Measurements from ENCODE around the gene BMP7. TPM values are rescaled to one million over a fixed set of nuclear protein-coding genes. Genes with fewer than 3 reads are reported as not detected.
"Not testable (repeated sequence)": the region's sequence is repeated elsewhere in the genome, so short reads cannot be mapped to it uniquely, and the experiment has no call there.

BMP7 gene
- total RNA-seq, 1 donor from 2014 or later = not detected

GRCh38 chr20:57249073-57249472 lies 17.4 kb downstream of the BMP7 start:
- Mint-ChIP-seq H3K4me1 (ENCODE audit: low read depth) (peaks cover 9% of the 10 kb centered on the region), H3K27me3 (ENCODE audit: low read depth) (peaks cover 5% of the 10 kb centered on the region), H3K9me3 (no peaks in the 10 kb centered on the region), H3K27ac (no peak overlapping the region), H3K36me3 (ENCODE audit: low read depth) (no peaks in the 10 kb centered on the region), H3K4me3 (ENCODE audit: low read depth) (no peak overlapping the region)
- DNase-seq (ENCODE audit: low spot score) = no peak
- intact Hi-C loops (cut with micrococcal nuclease) = no loop called here

- intact Hi-C loops (cut with micrococcal nuclease) = no loop called here
- no peak for DNase-seq (ENCODE audit: low spot score)
- peaks cover 9% of the 10 kb centered on the region for H3K4me1 Mint-ChIP-seq (ENCODE audit: low read depth)
- H3K4me3 Mint-ChIP-seq (ENCODE audit: low read depth) = no peak overlapping the region
- no peak overlapping the region for H3K27ac Mint-ChIP-seq
- H3K27me3 Mint-ChIP-seq (ENCODE audit: low read depth) = peaks cover 5% of the 10 kb centered on the region
- H3K9me3 Mint-ChIP-seq = no peaks in the 10 kb centered on the region
- H3K36me3 Mint-ChIP-seq (ENCODE audit: low read depth) = no peaks in the 10 kb centered on the region
Observed at GRCh38 chr20:57248132-57248797, 18.2 kb downstream of the BMP7 start.

GRCh38 chr20:57247292-57247965 lies 19.0 kb downstream of the BMP7 start:
- H3K36me3 Mint-ChIP-seq (ENCODE audit: low read depth) = no peaks in the 10 kb centered on the region
- H3K9me3 Mint-ChIP-seq = no peaks in the 10 kb centered on the region
- intact Hi-C loops (cut with micrococcal nuclease) = no loop called here
- peaks cover 5% of the 10 kb centered on the region for H3K27me3 Mint-ChIP-seq (ENCODE audit: low read depth)
- H3K4me3 Mint-ChIP-seq (ENCODE audit: low read depth) = no peak overlapping the region
- H3K4me1 Mint-ChIP-seq (ENCODE audit: low read depth) = peaks cover 9% of the 10 kb centered on the region
- no peak for DNase-seq (ENCODE audit: low spot score)
- no peak overlapping the region for H3K27ac Mint-ChIP-seq

DNA sequence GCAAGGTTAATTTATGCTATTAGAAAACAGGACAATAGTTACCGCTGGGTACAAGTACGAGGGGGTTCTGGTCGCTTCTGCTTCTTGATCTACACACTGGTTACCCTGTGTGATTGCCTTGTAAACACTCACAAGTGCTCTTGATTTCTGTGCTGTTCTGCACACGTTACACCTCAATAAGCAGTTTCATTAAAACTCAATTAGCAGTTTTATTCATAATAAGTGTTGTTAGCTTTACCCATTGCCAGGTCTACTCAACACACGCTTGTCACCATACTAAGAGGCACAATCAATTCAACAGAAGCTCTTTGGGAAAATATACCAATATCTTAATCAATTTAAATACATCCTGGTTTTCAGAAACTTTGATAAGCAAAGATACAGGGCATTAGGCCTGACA lies 20.4 kb downstream of the BMP7 start:
- H3K27me3 Mint-ChIP-seq (ENCODE audit: low read depth) = peaks cover 3% of the 10 kb centered on the region
- DNase-seq (ENCODE audit: low spot score) = no peak
- H3K27ac Mint-ChIP-seq = no peak overlapping the region
- H3K4me3 Mint-ChIP-seq (ENCODE audit: low read depth) = no peak overlapping the region
- no peaks in the 10 kb centered on the region for H3K36me3 Mint-ChIP-seq (ENCODE audit: low read depth)
- no peaks in the 10 kb centered on the region for H3K9me3 Mint-ChIP-seq
- H3K4me1 Mint-ChIP-seq (ENCODE audit: low read depth) = peaks cover 4% of the 10 kb centered on the region
- intact Hi-C loops (cut with micrococcal nuclease) = no loop called here

DNA sequence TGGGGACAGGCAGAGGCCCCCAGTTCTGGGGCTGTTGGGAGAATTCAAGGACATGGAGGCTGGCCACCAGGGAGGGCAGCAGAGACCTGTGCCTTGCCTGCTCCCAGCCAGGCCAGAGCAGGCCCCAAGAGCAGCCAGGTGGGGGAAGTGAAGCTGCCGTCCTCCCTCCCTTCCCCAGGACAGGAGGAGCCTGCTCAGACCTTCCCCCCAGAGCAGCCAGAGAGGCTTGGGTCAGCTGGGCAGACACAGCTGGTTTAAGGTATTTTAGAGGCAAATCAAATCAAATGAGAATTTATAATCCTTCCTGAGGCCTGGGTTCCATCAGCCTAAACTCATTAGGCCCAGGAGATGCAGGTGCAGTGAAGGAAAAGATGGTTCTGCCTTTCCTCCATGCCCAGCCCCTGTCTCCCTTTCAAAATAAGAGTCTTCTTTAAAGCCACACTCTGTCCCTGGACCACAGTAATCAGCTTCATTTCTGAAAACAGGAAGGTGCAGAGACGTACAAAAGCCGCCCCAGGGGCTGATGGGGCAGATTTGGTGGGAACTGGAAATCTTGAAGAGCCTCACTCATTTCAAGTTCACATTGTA lies 21.7 kb downstream of the BMP7 start:
- H3K9me3 Mint-ChIP-seq = no peaks in the 10 kb centered on the region
- H3K4me1 Mint-ChIP-seq (ENCODE audit: low read depth) = no peaks in the 10 kb centered on the region
- H3K4me3 Mint-ChIP-seq (ENCODE audit: low read depth) = no peak overlapping the region
- no peak for DNase-seq (ENCODE audit: low spot score)
- H3K27ac Mint-ChIP-seq = no peak overlapping the region
- intact Hi-C loops (cut with micrococcal nuclease) = no loop called here
- peaks cover 3% of the 10 kb centered on the region for H3K27me3 Mint-ChIP-seq (ENCODE audit: low read depth)
- no peaks in the 10 kb centered on the region for H3K36me3 Mint-ChIP-seq (ENCODE audit: low read depth)

DNA sequence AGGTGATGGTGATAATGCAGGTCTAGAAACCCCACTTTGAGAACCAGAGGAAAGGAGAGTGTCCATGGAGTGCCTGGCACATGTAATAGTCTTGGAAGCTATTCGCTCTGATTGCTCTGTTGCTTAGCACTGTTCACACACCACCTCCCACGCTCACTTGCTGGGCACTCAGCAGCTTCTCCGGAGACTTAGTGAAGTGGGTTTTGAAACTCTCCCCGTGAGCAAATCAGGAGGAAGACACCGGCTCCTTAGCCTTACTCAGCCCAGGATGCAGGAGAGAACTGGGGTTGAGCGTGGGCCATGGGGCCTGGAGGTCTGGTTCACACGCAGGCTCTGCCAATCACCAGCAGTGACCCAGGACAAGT lies 22.2 kb downstream of the BMP7 start:
- intact Hi-C loops (cut with micrococcal nuclease) = no loop called here
- H3K4me3 Mint-ChIP-seq (ENCODE audit: low read depth) = no peak overlapping the region
- no peaks in the 10 kb centered on the region for H3K9me3 Mint-ChIP-seq
- no peak overlapping the region for H3K27ac Mint-ChIP-seq
- H3K36me3 Mint-ChIP-seq (ENCODE audit: low read depth) = no peaks in the 10 kb centered on the region
- H3K27me3 Mint-ChIP-seq (ENCODE audit: low read depth) = peaks cover 3% of the 10 kb centered on the region
- no peak for DNase-seq (ENCODE audit: low spot score)
- no peaks in the 10 kb centered on the region for H3K4me1 Mint-ChIP-seq (ENCODE audit: low read depth)

DNA sequence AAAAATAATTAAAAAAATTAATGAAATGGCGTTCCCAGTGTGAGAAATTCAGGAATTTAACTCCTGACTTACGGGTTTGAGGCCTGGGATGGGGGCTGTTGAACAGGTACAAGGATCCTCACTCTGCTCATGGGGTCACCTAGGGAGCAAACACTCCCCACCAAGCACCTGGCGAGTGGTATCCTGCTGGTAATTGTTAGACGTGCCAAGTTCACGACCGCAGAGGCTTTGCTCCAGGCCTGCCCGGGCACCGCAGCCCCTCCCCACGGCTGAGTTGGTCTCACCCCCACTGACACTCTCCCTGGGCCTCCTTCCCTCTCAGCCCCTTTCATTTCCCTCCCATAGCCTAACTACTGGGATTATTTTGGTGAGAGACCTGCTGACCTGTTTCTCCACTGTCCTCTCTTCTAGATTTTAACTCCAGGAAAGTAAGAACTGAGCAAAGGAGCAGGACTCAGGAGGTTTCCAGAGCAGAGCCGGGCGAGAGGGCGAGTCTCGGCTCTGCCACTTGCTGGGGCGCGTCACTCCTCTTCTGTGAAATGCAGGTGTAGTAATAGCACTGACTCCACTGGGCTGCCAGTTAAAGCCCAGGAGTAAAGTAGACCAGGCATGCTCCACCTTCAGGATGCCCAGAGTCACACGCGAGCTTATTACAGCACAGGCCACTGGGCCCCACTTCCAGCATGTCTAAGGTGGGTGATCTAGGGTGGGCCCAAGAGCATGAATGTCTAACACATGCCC lies 22.8 kb downstream of the BMP7 start:
- DNase-seq (ENCODE audit: low spot score) = no peak
- no peaks in the 10 kb centered on the region for H3K36me3 Mint-ChIP-seq (ENCODE audit: low read depth)
- no peak overlapping the region for H3K4me3 Mint-ChIP-seq (ENCODE audit: low read depth)
- intact Hi-C loops (cut with micrococcal nuclease) = no loop called here
- no peaks in the 10 kb centered on the region for H3K4me1 Mint-ChIP-seq (ENCODE audit: low read depth)
- H3K27ac Mint-ChIP-seq = no peak overlapping the region
- no peaks in the 10 kb centered on the region for H3K9me3 Mint-ChIP-seq
- H3K27me3 Mint-ChIP-seq (ENCODE audit: low read depth) = peaks cover 3% of the 10 kb centered on the region

GRCh38 chr20:57242414-57242813 lies 24.0 kb downstream of the BMP7 start:
- Mint-ChIP-seq H3K27ac (no peak overlapping the region), H3K9me3 (no peaks in the 10 kb centered on the region), H3K27me3 (ENCODE audit: low read depth) (peaks cover 2% of the 10 kb centered on the region), H3K4me3 (ENCODE audit: low read depth) (no peak overlapping the region), H3K36me3 (ENCODE audit: low read depth) (no peaks in the 10 kb centered on the region), H3K4me1 (ENCODE audit: low read depth) (no peaks in the 10 kb centered on the region)
- no peak for DNase-seq (ENCODE audit: low spot score)
- intact Hi-C loops (cut with micrococcal nuclease) = no loop called here

DNA sequence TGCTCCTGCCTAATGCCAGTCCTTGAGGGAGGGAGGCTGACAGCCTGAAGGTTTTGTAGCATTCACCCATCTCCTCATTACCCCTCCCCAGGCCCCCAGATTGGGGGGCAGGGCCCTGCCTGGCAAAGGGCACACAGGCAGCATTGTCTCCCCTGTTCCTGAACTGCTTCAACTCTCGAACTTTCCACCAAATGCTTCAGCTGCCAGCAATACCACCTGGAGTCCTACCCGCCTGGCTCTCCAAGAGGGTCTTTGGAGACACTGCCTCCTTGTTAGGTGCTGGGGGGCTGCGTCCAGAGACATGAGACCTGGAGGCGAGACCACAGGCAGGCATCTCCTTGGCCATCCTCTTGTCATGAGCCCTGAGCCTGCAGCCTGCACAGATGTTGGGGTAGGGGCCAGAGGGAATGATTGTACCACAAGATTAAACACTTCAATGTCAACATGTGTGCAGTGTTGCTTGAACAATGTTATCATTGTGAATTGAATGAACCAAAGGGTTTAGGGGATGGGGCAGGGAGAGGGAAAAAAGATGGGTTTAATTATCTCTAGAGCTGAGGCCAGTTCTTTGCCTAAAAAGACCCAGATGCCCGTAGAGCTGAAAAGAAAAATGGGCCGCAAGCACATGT lies 25.0 kb downstream of the BMP7 start:
- Mint-ChIP-seq H3K36me3 (ENCODE audit: low read depth) (no peaks in the 10 kb centered on the region), H3K9me3 (no peaks in the 10 kb centered on the region), H3K4me1 (ENCODE audit: low read depth) (no peaks in the 10 kb centered on the region), H3K4me3 (ENCODE audit: low read depth) (no peak overlapping the region), H3K27me3 (ENCODE audit: low read depth) (peaks cover 4% of the 10 kb centered on the region), H3K27ac (no peak overlapping the region)
- intact Hi-C loops (cut with micrococcal nuclease) = no loop called here
- no peak for DNase-seq (ENCODE audit: low spot score)

GRCh38 chr20:57240581-57241362 lies 25.7 kb downstream of the BMP7 start:
- no peaks in the 10 kb centered on the region for H3K4me1 Mint-ChIP-seq (ENCODE audit: low read depth)
- H3K27me3 Mint-ChIP-seq (ENCODE audit: low read depth) = peaks cover 10% of the 10 kb centered on the region
- no peak overlapping the region for H3K4me3 Mint-ChIP-seq (ENCODE audit: low read depth)
- no peaks in the 10 kb centered on the region for H3K36me3 Mint-ChIP-seq (ENCODE audit: low read depth)
- no peak for DNase-seq (ENCODE audit: low spot score)
- intact Hi-C loops (cut with micrococcal nuclease) = no loop called here
- H3K9me3 Mint-ChIP-seq = no peaks in the 10 kb centered on the region
- no peak overlapping the region for H3K27ac Mint-ChIP-seq

DNA sequence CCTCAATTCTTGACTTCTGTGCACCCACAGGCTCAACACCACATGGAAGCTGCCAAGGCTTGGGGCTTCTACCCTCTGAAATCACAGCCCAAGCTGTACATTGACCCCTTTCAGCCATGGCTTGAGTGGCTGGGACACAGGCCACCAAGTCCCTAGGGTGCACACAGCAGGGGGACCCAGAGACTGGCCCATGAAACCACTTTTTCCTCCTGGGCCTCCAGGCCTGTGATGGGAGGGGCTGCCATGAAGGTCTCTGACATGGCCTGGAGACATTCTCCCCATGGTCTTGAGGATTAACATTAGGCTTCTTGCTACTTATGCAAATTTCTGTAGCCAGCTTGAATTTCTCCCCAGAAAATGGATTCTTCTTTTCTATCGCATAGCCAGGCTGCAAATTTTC lies 26.7 kb downstream of the BMP7 start:
- H3K27ac Mint-ChIP-seq; DNase-seq (ENCODE audit: low spot score); intact Hi-C loops (cut with micrococcal nuclease); H3K4me3 Mint-ChIP-seq (ENCODE audit: low read depth); H3K4me1 Mint-ChIP-seq (ENCODE audit: low read depth); H3K36me3 Mint-ChIP-seq (ENCODE audit: low read depth); H3K9me3 Mint-ChIP-seq: not testable (repeated sequence)
- peaks cover 17% of the 10 kb centered on the region for H3K27me3 Mint-ChIP-seq (ENCODE audit: low read depth)

DNA sequence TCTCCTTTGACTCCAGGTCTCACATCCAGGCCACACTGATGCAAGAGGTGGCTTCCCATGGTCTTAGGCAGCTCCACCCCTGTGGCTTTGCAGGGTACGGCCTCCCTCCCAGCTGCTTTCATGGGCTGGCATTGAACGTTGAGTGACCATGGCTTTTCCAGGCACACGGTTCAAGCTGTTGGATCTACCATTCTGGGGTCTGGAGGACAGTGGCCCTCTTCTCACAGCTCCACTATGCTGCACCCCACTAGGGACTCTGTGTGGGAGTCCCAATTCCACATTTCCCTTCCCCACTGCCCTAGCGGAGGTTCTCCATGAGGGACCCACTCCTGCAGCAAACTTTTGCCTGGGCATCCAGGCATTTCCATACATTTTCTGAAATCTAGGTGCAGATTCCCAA lies 27.1 kb downstream of the BMP7 start:
- H3K27ac Mint-ChIP-seq; DNase-seq (ENCODE audit: low spot score); H3K36me3 Mint-ChIP-seq (ENCODE audit: low read depth); H3K4me3 Mint-ChIP-seq (ENCODE audit: low read depth); intact Hi-C loops (cut with micrococcal nuclease); H3K9me3 Mint-ChIP-seq; H3K4me1 Mint-ChIP-seq (ENCODE audit: low read depth): not testable (repeated sequence)
- peaks cover 19% of the 10 kb centered on the region for H3K27me3 Mint-ChIP-seq (ENCODE audit: low read depth)

Data from activated T-helper 2 cell treated with anti-CD3 and anti-CD28 coated beads, Interferon-gamma antibody, Interleukin-2, Interleukin-4, amounts not matched to agents 10 μg/mL and 5 μg/mL and 100 μg/mL, durations not matched to agents 14 hours and 24 hours and 36 hours (primary cell).